ENCODE results near the gene ANKMY2. TPM values are rescaled to one million over a fixed set of nuclear protein-coding genes. Genes with fewer than 3 reads are reported as not detected.
A peak's percentile ranks its signal among the peaks of the same experiment; 100 is the strongest.

The ANKMY2 gene
- total RNA-seq, 1 donor from 2014 or later = 5.5 TPM

DNA sequence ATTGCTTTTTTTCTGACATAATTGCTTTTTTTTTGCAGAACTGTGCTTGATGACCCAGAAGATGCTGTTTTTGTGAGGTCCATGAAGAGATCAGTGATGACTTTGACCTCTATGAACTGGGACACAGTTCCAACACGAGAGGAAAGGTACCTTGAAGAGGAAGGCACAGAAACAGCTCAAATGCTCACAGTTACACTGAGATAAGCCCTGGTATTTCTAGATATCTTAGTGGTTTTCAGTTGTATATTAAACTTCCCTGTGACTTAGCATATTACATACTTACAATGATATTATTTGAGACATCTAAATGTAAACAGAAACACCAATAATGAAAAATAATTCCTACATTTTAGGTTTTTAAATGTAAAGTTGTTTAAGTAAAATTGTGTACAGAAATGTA, 64.3 kb downstream of the ANKMY2 start:
- Histone ChIP-seq H3K36me3 (ENCODE audit: control insufficient read depth, insufficient read depth, low read length) (no peaks in the 10 kb centered on the region), H3K4me3 (ENCODE audit: low read depth, low read length) (no peak overlapping the region), H3K27me3 (ENCODE audit: control insufficient read depth, insufficient read depth, low read length) (no peaks in the 10 kb centered on the region)
- TF ChIP-seq, protein P1, sequence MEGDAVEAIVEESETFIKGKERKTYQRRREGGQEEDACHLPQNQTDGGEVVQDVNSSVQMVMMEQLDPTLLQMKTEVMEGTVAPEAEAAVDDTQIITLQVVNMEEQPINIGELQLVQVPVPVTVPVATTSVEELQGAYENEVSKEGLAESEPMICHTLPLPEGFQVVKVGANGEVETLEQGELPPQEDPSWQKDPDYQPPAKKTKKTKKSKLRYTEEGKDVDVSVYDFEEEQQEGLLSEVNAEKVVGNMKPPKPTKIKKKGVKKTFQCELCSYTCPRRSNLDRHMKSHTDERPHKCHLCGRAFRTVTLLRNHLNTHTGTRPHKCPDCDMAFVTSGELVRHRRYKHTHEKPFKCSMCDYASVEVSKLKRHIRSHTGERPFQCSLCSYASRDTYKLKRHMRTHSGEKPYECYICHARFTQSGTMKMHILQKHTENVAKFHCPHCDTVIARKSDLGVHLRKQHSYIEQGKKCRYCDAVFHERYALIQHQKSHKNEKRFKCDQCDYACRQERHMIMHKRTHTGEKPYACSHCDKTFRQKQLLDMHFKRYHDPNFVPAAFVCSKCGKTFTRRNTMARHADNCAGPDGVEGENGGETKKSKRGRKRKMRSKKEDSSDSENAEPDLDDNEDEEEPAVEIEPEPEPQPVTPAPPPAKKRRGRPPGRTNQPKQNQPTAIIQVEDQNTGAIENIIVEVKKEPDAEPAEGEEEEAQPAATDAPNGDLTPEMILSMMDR (IDR thresholded peaks at IDR 0.05; ENCODE audit: insufficient read depth, low read length, severe bottlenecking) = no peak
- FAIRE-seq (no peak), DNase-seq (ENCODE audit: low read depth) (no peak)

DNA sequence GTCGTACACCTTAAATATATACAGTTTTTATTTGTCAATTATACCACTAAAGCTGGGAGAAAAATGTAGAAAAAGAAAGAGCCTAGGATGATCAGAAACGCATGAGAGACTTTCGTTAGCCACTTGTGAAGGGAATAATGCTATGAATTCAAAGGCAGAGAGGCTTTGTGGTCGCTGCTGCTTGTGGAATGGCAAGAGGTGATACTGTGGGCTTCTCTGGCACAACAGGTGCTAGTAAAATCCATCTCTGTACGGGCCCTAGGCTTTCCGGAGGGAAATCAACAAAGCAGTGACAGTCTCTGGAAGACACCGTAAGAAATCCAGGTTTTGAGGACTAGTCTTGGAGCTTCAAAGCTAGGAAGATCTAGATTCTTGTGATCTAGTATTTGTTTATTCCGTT, 66.3 kb downstream of the ANKMY2 start:
- TF ChIP-seq, protein P1 (IDR thresholded peaks at IDR 0.05; ENCODE audit: insufficient read depth, low read length, severe bottlenecking) = no peak
- no peaks in the 10 kb centered on the region for H3K27me3 ChIP-seq (ENCODE audit: control insufficient read depth, insufficient read depth, low read length)
- no peak for DNase-seq (ENCODE audit: low read depth)
- FAIRE-seq = no peak
- H3K36me3 ChIP-seq (ENCODE audit: control insufficient read depth, insufficient read depth, low read length) = no peaks in the 10 kb centered on the region
- no peak overlapping the region for H3K4me3 ChIP-seq (ENCODE audit: low read depth, low read length)

DNA sequence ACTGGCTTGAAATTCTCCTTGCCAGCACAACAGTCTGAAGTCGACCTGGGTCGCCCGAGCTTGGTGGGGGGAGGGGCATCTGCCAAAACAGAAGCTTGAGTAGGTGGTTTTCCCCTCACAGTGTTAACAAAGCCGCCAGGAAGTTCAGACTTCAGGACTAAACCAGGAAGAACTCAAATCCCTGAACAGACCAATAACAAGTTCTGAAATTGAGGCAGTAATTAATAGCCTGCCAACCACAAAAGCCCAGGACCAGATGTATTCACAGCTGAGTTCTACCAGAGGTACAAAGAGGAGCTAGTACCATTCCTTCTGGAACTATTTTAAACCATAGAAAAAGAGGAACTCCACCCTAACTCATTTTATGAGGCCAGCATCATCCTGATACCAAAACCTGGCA, 73.6 kb downstream of the ANKMY2 start:
- no peak overlapping the region for H3K4me3 ChIP-seq (ENCODE audit: low read depth, low read length)
- DNase-seq (ENCODE audit: low read depth) (no peak), FAIRE-seq (no peak)
- TF ChIP-seq, protein P1 (IDR thresholded peaks at IDR 0.05; ENCODE audit: insufficient read depth, low read length, severe bottlenecking) = no peak
- no peaks in the 10 kb centered on the region for H3K27me3 ChIP-seq (ENCODE audit: control insufficient read depth, insufficient read depth, low read length)
- H3K36me3 ChIP-seq (ENCODE audit: control insufficient read depth, insufficient read depth, low read length) = no peaks in the 10 kb centered on the region

DNA sequence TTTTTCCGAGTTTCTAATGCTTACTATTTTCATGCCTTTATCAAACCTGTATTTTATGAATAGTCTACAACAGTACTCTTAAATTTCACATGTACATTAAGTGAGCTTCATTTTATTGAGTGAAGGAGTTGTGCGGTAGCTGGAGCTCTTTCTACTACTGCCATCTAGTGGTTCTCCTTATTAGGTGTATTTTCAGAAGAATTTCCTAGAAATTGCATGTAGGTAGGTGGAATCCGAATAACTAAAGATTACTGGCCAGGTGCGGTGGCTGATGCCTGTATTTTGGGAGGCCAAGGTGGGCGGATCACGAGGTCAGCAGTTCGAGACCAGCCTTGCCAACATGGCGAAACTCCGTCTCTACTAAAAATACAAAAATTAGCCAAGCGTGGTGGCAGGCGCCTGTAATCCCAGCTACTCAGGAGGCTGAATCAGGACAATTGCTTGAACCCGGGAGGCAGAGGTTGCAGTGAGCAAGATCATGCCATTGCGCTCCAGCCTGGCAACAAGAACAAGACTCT, 80.6 kb downstream of the ANKMY2 start:
- DNase-seq (ENCODE audit: low read depth) = peak; percentile 58
- no peak overlapping the region for H3K4me3 ChIP-seq (ENCODE audit: low read depth, low read length)
- no peak for FAIRE-seq
- TF ChIP-seq, protein P1 (IDR thresholded peaks at IDR 0.05; ENCODE audit: insufficient read depth, low read length, severe bottlenecking) = peak; percentile 61
- H3K36me3 ChIP-seq (ENCODE audit: control insufficient read depth, insufficient read depth, low read length) = no peaks in the 10 kb centered on the region
- H3K27me3 ChIP-seq (ENCODE audit: control insufficient read depth, insufficient read depth, low read length) = no peaks in the 10 kb centered on the region

DNA sequence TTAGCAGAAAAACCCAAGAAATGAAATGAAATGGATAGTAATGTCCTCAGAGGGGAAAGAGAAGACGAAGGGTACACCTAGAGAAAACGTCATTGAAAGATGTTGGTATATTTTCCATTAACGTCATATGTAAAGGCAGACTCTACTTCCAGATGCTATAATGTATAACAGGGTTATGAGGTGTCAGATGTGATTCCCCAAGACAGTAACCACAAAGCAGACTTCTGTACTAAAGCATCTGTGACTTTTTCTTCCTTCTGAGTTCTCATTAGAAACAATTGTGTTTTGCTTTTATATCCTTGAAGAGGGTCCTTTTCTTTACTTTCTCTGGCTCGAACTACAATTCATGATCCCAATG, 81.6 kb downstream of the ANKMY2 start:
- Histone ChIP-seq H3K4me3 (ENCODE audit: low read depth, low read length) (no peak overlapping the region), H3K36me3 (ENCODE audit: control insufficient read depth, insufficient read depth, low read length) (no peaks in the 10 kb centered on the region), H3K27me3 (ENCODE audit: control insufficient read depth, insufficient read depth, low read length) (no peaks in the 10 kb centered on the region)
- FAIRE-seq (no peak), DNase-seq (ENCODE audit: low read depth) (no peak)
- TF ChIP-seq, protein P1 (IDR thresholded peaks at IDR 0.05; ENCODE audit: insufficient read depth, low read length, severe bottlenecking) = no peak

DNA sequence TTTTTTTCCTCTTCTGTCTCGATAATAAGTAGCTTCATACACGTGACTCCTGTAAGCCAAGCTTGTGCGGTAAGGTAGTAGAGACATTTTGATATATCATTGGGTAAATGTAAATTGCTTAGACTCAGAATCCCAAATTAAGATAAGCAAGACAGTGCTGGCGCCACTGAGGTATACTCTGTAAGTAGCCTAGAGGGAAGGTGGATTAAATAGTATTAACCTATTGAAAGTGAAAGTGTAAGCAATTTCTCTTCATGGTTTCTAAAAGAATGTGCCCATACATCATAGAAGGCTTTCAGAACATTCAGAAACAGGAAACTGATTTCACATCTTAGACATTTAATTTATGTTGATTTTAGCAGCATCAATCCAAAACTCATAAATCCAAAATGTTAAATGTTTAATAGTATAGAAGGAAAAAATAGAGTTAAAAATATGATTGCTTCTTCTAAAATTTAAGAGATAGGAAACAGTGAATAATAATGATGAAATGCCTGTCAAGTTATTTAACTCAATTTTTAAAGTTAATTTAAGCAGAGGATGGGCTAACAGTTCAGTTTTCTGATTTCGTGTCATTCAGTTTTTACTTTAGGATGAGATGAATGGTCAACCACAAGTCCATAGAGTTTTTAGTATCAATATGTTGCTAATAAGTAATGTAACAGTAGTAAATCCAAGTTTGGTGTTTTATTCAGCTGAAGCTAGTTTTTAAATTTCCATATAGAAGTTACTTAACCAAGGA, 82.1 kb downstream of the ANKMY2 start:
- DNase-seq (ENCODE audit: low read depth) (no peak), FAIRE-seq (no peak)
- no peak overlapping the region for H3K4me3 ChIP-seq (ENCODE audit: low read depth, low read length)
- H3K36me3 ChIP-seq (ENCODE audit: control insufficient read depth, insufficient read depth, low read length) = no peaks in the 10 kb centered on the region
- TF ChIP-seq, protein P1 (IDR thresholded peaks at IDR 0.05; ENCODE audit: insufficient read depth, low read length, severe bottlenecking) = no peak
- H3K27me3 ChIP-seq (ENCODE audit: control insufficient read depth, insufficient read depth, low read length) = no peaks in the 10 kb centered on the region
